ENCODE results near the gene PPP1R12B.
"Not testable (repeated sequence)": the region's sequence is repeated elsewhere in the genome, so short reads cannot be mapped to it uniquely, and the experiment has no call there.

PPP1R12B gene

DNA sequence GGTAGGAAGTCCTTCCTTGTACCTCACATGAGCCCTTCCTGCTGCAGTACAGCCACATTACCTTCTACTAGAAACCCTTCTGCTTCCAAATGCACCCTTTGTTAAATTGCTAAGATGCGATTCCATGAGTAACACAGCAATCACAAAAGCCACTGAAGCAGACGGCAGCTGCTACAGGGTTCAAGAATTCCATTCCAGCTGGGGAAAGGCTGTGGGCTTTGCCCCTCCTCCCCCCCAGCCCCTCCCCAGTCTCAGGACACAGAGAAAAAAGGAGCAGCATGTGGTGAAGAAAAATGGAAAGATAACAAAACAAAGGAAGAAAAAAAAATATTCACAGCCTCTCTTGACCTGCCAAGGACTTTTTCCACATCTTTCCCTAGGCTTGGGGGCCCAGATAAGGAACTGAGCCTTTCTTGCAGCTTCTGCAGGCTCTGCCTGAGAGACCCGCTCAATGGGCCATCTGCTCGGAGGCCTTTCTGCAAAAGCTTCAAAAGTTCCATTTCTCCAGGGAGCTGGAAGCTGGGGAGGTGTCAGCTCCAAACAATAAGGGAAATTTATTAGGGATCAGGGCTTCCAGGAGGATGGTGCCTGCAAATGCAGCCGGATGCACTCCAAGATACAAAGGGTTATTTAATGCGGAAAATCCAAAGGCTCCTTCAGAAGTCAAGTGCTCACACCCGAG lies 289.7 kb downstream of the PPP1R12B start:
- Histone ChIP-seq H3K27me3 (ENCODE audit: insufficient read depth, low read depth, severe bottlenecking) (no peaks in the 10 kb centered on the region), H3K9me3 (ENCODE audit: severe bottlenecking) (no peaks in the 10 kb centered on the region), H3K4me3 (ENCODE audit: low read depth, low read length) (no peak overlapping the region), H3K36me3 (no peaks in the 10 kb centered on the region), H3K27ac (peak overlapping the region; percentile 63)
- DNase-seq = peak; percentile 74
- TF ChIP-seq, protein P1, sequence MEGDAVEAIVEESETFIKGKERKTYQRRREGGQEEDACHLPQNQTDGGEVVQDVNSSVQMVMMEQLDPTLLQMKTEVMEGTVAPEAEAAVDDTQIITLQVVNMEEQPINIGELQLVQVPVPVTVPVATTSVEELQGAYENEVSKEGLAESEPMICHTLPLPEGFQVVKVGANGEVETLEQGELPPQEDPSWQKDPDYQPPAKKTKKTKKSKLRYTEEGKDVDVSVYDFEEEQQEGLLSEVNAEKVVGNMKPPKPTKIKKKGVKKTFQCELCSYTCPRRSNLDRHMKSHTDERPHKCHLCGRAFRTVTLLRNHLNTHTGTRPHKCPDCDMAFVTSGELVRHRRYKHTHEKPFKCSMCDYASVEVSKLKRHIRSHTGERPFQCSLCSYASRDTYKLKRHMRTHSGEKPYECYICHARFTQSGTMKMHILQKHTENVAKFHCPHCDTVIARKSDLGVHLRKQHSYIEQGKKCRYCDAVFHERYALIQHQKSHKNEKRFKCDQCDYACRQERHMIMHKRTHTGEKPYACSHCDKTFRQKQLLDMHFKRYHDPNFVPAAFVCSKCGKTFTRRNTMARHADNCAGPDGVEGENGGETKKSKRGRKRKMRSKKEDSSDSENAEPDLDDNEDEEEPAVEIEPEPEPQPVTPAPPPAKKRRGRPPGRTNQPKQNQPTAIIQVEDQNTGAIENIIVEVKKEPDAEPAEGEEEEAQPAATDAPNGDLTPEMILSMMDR (IDR thresholded peaks at IDR 0.05; ENCODE audit: low read depth, low read length) = no peak

DNA sequence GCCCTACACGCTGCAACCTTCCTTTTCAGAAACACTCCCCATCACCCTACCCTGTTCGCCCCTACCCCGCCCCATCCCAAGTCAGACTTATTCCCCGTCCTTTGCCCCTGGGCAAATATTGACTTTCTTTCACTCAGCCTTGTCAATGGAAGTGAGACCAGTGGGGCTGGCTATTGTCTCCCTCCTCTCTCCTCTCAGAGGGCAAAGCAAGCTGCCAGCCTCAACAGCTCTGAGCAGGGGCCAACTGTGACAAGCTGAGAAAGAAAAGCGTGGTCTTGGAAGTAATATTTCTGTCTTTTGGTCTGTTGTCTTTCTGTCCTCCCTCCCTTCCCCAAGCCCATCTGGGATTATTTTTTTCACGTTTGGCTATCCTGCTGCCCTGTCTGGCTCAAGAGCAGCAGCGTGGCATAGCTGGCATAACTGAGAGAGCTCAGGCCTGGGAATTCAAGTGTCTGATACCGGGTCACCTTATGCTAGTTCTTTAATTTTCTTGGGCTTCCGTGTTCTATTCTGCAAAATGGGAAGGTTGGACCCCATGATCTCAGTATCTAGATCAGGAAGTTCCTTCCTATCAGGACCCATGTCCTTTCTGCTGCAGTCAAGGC lies 290.3 kb downstream of the PPP1R12B start:
- not testable (repeated sequence) for H3K9me3 ChIP-seq (ENCODE audit: severe bottlenecking); H3K36me3 ChIP-seq; H3K27me3 ChIP-seq (ENCODE audit: insufficient read depth, low read depth, severe bottlenecking); H3K4me3 ChIP-seq (ENCODE audit: low read depth, low read length); DNase-seq
- H3K27ac ChIP-seq = peak overlapping the region; percentile 63

DNA sequence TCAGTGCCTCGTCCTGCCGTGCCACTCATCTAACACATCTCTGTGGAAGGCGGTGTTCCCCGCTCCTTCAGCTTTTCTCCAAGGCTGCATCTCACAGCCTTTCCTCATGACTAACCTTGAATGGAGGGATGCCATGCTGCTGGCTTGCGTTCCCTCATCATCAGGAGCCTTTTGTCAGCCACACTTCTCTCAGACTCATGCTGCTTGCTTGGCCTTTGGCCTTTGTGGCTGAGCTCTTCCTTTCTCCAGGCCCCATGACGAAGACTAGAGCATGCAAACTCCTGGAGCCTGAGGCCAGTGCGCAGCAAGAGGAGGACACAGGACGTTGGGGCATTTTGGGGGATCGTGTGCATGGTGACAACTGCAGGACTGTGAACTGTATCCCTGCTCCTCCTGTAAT lies 291.0 kb downstream of the PPP1R12B start:
- Histone ChIP-seq H3K27ac (no peak overlapping the region), H3K4me3 (ENCODE audit: low read depth, low read length) (no peak overlapping the region), H3K9me3 (ENCODE audit: severe bottlenecking) (no peaks in the 10 kb centered on the region), H3K36me3 (no peaks in the 10 kb centered on the region), H3K27me3 (ENCODE audit: insufficient read depth, low read depth, severe bottlenecking) (no peaks in the 10 kb centered on the region)
- no peak for DNase-seq
- TF ChIP-seq, protein P1 (IDR thresholded peaks at IDR 0.05; ENCODE audit: low read depth, low read length) = no peak

DNA sequence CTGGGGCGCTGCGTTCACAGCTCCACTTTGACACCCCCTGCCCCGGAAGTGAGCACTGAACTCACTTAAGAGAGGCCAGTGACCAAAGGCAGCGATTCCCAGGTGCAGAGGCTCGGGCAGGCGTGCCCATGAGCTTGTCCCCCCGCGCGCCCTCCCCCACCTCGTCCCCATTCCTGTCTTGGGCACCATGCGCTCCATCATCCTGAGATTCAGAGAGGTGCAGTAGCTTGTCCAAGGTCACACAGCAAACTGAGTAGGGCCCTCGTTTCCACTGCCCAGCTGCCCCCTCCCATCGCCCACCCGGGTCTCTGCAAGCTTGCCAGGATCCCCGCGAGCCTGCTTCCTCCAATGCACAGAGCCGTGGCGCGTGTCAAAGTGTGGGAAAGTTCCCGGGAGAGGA lies 293.7 kb downstream of the PPP1R12B start:
- H3K4me3 ChIP-seq (ENCODE audit: low read depth, low read length) = peak overlapping the region; percentile 58
- TF ChIP-seq, protein P1 (IDR thresholded peaks at IDR 0.05; ENCODE audit: low read depth, low read length) = no peak
- H3K36me3 ChIP-seq = no peaks in the 10 kb centered on the region
- no peak overlapping the region for H3K27ac ChIP-seq
- no peaks in the 10 kb centered on the region for H3K27me3 ChIP-seq (ENCODE audit: insufficient read depth, low read depth, severe bottlenecking)
- no peaks in the 10 kb centered on the region for H3K9me3 ChIP-seq (ENCODE audit: severe bottlenecking)
- no peak for DNase-seq
